Measurements from ENCODE around the gene PRR5L. TPM values are rescaled to one million over a fixed set of nuclear protein-coding genes. Genes with fewer than 3 reads are reported as not detected.

Gene PRR5L
- total and polyA plus RNA-seq, 9 of the 15 experiments (the other 6 are each of a cell fraction or from before 2014, with no cell fraction given) = 0.11 to 0.60 (median 0.36) TPM; not detected in 2

- peak; percentile 98 for TF ChIP-seq RBM25 (IDR thresholded peaks at IDR 0.05; ENCODE audit: low read depth, low read length, severe bottlenecking)
Measured at GRCh38 chr11:36292311-36292722, 3.8 kb upstream of the PRR5L start (continued).

- in situ Hi-C loops (cut with MboI) (no loop called here), intact Hi-C loops (cut with micrococcal nuclease) (no loop called here)
- Histone ChIP-seq H2AFZ (ENCODE audit: low read depth, low read length) (no peak overlapping the region), H3K79me2 (ENCODE audit: control insufficient read depth, insufficient read depth, low read length) (no peaks in the 10 kb centered on the region), H3K4me1 (replicated peaks in 1 of 2; ENCODE audit: control insufficient read depth in 2 of 2, insufficient read depth in 2 of 2, low read length in 2 of 2) (no peaks in the 10 kb centered on the region), H3K9me3 (replicated peaks; ENCODE audit: control insufficient read depth, insufficient read depth, low read depth, low read length) (no peaks in the 10 kb centered on the region), H3K9ac (ENCODE audit: insufficient read depth in 1 of 2, low read depth in 2 of 2, low read length in 2 of 2) (no peak overlapping the region), H3K4me3 (no peak overlapping the region), H3K36me3 (ENCODE audit: control insufficient read depth, insufficient read depth, low read length) (no peaks in the 10 kb centered on the region), H4K20me1 (replicated peaks; ENCODE audit: control insufficient read depth, insufficient read depth, low read length) (no peaks in the 10 kb centered on the region), H3K9me1 (ENCODE audit: control insufficient read depth, insufficient read depth, low read length) (no peaks in the 10 kb centered on the region), H3K27me3 (ENCODE audit: control insufficient read depth in 2 of 2, insufficient read depth in 2 of 2, low read length in 2 of 2) (peaks cover 8 to 11% of the 10 kb centered on the region in 2 experiments), H3K4me2 (ENCODE audit: insufficient read depth, low read length) (no peak overlapping the region), H3K27ac (ENCODE audit: extremely low read depth, low read depth, low read length) (no peak overlapping the region)
- ChIA-PET POLR2A (no interaction called here), CTCF (ENCODE audit: low intra/inter-chr PET ratio) (no interaction called here)
- DNase-seq (ENCODE audit: extremely low read depth in 1 of 4, low spot score in 3 of 4) (no peak), ATAC-seq (no peak), FAIRE-seq (no peak)
- 0 out of 2 replicates have a peak, but pooled peaks have one; percentile 8 for TF ChIP-seq CEBPB (tag; IDR thresholded peaks at IDR 0.05)
- no peak for TF ChIP-seq EHMT2 (IDR thresholded peaks at IDR 0.05)
- no TSS peak for BruUV-seq (replicated peaks)
- WGBS (ENCODE audit: insufficient coverage, low coverage, missing lambda C conversion rate) = under 1% methylated on average over 8 of the region's 8 CpGs
Measured at GRCh38 chr11:36296884-36297543, 926 bp downstream of the PRR5L start.

GRCh38 chr11:36300650-36301049 is 4.6 kb downstream of the PRR5L start:
- BruUV-seq (replicated peaks) = no TSS peak
- ChIA-PET CTCF (ENCODE audit: low intra/inter-chr PET ratio) (no interaction called here), POLR2A (interaction anchor here (1.1 kb wide), 1 partner anchor 192 kb away, joined by 3 read pairs; no protein-coding TSS in a partner anchor)
- ATAC-seq = no peak
- Histone ChIP-seq H3K36me3 (ENCODE audit: control insufficient read depth, insufficient read depth, low read length) (no peaks in the 10 kb centered on the region), H3K27ac (ENCODE audit: extremely low read depth, low read depth, low read length) (no peak overlapping the region), H2AFZ (ENCODE audit: low read depth, low read length) (no peak overlapping the region), H3K9me3 (replicated peaks; ENCODE audit: control insufficient read depth, insufficient read depth, low read depth, low read length) (no peaks in the 10 kb centered on the region), H4K20me1 (replicated peaks; ENCODE audit: control insufficient read depth, insufficient read depth, low read length) (no peaks in the 10 kb centered on the region), H3K27me3 (ENCODE audit: control insufficient read depth in 2 of 2, insufficient read depth in 2 of 2, low read length in 2 of 2) (peaks cover 5 to 11% of the 10 kb centered on the region in 2 experiments), H3K9me1 (ENCODE audit: control insufficient read depth, insufficient read depth, low read length) (no peaks in the 10 kb centered on the region), H3K4me2 (ENCODE audit: insufficient read depth, low read length) (no peak overlapping the region), H3K4me3 (no peak overlapping the region), H3K4me1 (replicated peaks in 1 of 2; ENCODE audit: control insufficient read depth in 2 of 2, insufficient read depth in 2 of 2, low read length in 2 of 2) (no peaks in the 10 kb centered on the region), H3K9ac (ENCODE audit: insufficient read depth in 1 of 2, low read depth in 2 of 2, low read length in 2 of 2) (no peak overlapping the region), H3K79me2 (ENCODE audit: control insufficient read depth, insufficient read depth, low read length) (no peaks in the 10 kb centered on the region)
- no peak for FAIRE-seq
- intact Hi-C loops (cut with micrococcal nuclease) = no loop called here
- WGBS (ENCODE audit: insufficient coverage, low coverage, missing lambda C conversion rate) = 0% methylated on average over 3 of the region's 3 CpGs
- in situ Hi-C loops (cut with MboI) = loop anchor here (5.0 to 10.0 kb wide), 2 partner anchors 172 to 444 kb away; no protein-coding TSS in a partner anchor
- no peak for DNase-seq (ENCODE audit: extremely low read depth in 1 of 4, low spot score in 3 of 4)
- no peak for TF ChIP-seq PTTG1 (tag; IDR thresholded peaks at IDR 0.05; ENCODE audit: low read depth)
- no peak for TF ChIP-seq SREBF1 (IDR thresholded peaks at IDR 0.05; ENCODE audit: borderline replicate concordance, low read depth, low read length)
- TF ChIP-seq PHF20 (IDR thresholded peaks at IDR 0.05; ENCODE audit: partially characterized antibody) = no peak
- TF ChIP-seq ZNF134 (CRISPR knock-in tag; conservative IDR thresholded peaks at IDR 0.05) = no peak
- no peak for TF ChIP-seq SMAD2 (IDR thresholded peaks at IDR 0.05; ENCODE audit: low read depth, low read length)
- TF ChIP-seq ZHX1 (conservative IDR thresholded peaks at IDR 0.05; ENCODE audit: low read length) = no peak
- no peak for TF ChIP-seq ZBTB17 (CRISPR knock-in tag; IDR thresholded peaks at IDR 0.05)
- no peak for TF ChIP-seq IRF2 (CRISPR knock-in tag; IDR thresholded peaks at IDR 0.05)
- TF ChIP-seq MTA3 (IDR thresholded peaks at IDR 0.05; ENCODE audit: borderline replicate concordance) = no peak
- no peak for TF ChIP-seq ILK (tag; IDR thresholded peaks at IDR 0.05; ENCODE audit: borderline replicate concordance, low read depth)

All from K562 (cell line).